Fibroblast of the conjunctiva (primary cell): ENCODE results near the gene ELFN1.

Experiments used
- DNase-seq: peaks from one replicate; pipeline ENCODE4 v3.0.0-alpha.2; 2010; ENCODE audit warnings: low read depth

Gene ELFN1

DNA sequence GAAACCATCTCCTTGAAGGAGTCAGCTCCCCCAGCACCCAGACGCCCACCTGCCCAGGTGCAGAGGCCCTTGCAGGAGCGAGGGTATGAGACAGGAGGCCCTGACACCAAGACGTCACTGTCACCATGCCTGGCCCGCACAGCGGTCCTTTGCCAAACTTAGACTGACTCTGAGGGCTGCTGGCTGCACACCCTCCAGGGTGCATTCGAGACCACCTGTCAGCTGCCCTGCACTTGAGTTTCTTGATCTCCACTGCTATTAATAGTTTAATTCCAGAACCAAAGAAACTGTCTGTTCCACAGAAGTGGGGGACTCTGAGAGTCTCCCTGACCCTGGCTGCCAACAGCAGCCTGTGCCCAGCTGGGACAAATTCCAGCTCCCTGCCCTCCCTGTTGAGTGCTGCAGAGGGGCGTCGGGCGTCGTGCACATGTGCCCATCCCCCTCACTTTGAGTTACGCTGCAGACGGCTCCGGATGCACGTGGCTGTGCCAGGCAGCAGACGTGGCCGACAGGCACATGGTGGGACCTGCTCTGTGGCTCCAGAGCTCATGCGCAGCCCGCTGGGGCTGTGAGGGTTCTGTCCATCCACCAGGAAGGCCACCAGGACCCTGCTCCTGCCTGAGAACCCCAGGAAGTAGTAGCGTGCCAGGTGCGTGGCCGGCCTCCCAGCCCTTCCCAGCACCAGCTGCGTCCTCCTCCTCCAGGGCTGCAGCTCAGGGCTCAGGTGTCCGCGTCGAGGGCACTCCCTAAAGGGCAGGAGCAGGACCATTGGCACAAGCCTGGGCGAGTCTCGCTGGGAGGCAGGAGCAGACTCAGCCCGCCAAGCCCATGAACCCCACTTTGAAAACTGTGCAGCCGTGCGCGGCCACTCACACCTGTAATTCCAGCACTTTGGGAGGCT, 24.8 kb downstream of the ELFN1 start:
- no peak for DNase-seq

DNA sequence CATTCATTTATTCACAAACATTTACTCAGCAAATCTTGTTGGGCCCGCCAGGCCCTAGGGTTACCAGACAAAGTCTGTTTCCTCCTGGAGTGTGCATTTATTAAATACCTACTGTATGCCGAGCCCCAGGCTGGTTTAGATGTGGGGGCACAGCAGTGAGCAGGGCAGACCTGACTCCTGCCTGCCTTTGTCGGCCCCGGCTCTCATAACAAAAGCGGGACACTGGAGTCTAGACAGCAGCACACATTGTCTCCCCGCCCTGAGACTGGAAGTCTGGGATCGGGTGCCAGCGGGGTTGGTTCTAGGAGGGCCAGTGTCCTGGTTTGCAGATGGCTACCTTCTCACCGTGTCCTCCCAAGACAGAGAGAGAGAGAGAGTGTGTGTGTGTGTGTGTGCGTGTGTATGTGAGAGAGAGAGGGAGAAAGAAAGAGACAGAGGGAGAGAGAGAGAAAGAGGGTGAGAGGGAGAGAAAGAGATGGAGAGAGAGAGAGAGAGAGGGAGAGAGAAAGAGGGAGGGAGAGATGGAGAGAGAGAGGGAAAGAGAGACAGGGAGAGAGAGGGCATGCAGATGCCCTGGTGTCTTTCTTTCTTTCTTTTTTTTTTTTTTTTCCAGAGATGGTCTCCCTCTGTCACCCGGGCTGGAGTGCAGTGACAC, 25.9 kb downstream of the ELFN1 start:
- DNase-seq = no peak

DNA sequence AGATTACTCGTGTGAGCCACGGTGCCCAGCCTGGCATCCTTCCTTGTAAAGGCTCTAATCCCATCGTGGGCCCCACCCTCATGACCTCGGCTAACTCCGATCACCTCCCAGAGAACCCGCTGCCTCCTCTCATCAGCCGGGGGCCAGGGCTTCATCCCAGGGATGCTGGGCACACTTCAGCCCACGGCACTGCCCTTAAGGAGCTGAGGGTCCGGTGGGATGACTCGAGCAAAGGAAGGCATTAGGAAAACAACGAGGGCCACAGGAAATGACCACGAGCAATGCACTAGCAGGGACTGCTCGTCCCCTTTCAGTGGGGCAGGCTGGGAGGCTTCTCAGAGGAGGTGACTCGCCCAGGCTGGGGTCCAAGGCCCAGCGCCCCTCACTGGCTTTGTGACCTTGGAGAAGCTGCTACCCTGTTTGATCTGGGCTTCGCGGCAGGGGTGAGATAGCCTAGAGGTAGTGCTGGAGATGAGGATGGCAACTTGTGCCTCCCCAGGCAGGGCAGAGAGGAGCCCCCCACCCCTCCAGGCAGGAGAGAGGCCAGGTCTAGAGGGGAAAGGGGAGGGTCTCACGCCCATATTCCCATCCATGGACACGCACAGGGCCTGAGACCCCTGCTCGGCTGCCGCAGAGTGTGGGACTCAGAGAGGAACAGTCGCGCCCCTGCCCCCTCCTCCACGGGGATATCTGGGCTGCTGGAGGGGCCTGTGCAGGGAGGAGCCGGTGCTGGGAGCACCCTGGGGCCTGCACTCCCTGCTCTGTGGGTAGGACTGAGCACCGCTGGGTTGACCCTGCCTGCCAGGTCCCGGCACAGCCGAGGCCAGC, 26.8 kb downstream of the ELFN1 start:
- DNase-seq = no peak

DNA sequence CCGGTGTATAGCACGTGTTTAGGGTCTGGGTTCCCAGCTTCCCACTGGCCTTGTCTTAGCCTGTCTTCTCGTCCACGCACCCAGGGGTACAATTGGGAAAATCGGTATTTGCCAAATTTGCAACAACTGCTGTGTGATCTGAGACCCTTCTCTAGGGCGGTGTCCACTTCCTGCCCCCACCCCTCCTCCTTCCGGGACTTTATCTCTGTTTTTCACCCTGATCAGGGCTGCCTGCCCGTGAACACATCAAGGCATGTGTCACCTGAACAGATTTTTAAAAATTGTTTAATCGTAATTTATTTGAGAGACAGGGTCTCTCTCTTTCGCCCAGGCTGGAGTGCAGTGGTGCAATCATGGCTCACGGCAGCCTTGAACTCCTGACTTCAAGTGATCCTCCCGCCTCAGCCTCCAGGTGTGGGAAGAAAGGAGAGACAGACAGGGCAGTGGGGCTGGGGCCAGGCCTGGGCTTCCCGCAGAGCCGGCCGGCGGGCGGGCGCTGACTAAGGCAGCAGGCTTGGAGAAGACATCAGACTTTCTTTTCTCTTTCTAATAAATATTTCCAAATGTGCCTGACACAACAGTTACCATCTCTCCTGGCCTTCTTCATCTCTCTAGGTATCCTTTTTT, 27.5 kb downstream of the ELFN1 start:
- DNase-seq = no peak

DNA sequence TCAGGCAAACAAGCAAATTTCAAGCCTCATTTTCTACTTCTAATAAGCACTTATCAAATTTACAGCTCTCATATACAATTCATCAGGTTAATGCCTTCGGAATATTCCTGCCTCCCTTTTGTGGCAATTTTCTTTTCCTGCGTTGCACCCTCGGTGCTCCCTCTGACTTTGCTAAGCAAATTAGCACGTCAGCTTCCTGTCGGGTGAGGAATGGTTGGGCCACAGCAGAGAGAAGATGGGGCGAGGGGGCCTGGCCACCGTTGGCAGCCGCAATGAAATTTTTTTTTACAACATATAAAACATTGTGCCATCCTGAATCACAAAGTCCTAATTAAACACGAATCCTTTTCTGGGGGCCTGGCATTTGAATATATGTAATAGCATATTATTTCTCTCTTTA, 28.1 kb downstream of the ELFN1 start:
- DNase-seq = no peak

DNA sequence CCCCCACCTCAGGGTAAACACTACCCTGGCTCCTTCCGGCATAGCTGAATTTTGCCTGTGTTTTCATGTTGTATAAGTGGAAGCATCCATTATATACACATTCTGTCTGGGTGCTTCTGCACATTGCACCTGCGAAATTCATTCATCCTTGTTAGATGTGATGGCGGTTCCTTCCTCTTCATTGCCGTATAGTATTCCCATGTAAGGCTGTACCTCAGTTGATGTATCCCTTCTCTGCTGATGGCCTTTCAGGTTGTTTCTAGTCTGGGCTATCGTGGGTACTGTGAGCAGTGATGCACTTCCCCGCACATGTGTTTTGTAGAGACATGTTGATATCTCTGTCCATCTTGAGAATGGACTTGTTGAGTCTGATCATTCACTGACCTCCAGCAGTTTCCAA, 28.9 kb downstream of the ELFN1 start:
- no peak for DNase-seq

DNA sequence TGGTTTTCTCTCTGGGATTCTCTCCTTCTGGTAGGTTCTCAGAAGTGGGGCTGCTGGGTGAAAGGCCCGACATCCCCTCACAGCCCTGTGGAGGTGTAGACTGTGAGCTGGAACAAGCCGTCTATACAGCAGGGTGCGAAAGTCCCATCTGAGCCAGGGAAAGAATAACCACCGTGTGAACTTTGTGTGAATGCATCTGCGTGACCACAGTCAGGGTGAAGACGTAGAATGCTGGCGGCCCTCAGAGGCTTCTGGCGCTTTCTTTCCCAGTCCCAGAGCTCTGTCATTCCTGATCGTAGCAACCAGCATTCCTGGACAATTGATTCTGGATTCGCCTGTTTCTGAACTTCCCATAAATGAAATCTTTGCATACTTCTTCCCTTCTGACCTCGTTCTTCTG, 30.0 kb downstream of the ELFN1 start:
- no peak for DNase-seq

DNA sequence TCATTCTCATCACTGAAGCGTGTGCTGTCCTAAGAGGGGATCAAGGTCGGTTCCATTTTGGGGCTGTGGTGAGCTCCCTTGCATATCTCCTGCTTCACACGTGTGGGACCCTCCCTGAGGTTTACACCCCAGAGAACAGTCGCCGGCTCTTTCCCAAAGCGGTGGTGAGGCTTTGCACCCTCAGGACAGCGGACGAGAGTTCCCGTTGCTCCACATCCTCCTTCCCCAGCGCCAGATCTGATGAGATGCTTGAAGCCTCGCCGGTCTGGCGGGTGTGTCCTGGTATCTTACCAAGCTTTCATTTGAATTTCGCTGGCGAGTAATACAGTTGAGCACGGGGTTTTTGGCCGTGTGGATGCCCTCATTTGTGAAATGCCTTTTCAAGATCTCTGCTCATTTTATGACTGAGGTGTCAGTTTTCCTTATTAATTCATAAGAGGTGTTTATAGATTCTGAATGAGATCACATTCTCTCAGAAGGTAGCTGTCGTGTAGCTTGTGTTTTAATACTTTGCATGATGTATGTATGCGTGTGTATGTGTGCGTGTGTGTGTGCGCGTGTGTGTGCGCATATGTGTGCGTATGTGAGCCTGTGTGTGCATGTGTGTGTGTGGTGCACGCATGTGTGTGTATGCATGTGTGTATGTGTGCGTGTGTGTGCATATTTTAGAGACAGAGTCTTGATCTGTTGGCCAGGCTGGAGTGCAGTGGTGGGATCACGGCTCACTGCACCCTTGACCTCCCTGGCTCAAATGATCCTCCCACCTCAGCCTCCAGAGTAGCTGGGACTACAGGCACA, 30.7 kb downstream of the ELFN1 start:
- no peak for DNase-seq

DNA sequence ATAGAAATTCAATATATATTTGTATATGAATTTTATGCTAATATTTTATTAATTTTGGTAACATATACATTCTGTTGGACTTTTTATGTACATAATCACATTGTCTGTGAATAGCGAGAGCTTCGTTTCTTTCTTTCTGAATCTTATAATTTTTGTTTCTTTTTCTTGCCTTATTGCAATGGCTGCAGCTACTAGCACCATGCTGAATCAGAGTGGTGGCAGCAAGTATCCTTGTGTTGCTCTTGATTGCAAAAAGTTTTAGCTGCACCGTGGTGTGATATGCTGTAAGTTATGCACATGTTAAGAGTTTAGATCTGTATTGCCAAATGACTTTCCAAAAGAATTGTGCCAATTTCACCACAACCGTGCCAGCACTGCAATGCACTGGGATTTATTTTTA, 32.6 kb downstream of the ELFN1 start:
- no peak for DNase-seq

DNA sequence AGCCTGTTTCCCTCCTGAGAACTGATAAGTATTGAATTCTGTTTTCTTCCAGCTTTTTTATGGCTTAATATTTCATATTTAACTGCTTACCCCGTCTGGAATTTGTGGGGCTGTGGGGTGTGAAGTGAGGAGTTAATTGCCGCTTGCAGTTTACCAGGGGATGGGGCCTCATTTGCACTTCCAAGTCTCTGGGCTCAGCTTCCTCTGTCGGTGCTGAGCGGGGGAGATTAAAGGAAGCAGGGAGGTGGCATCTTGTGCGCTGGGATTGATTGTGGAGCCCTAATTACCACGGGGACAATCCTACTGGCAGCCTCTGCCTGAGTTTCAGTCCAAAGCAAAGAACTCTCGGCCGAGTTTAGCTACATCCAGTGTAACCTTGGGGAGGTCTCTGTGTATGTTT, 33.4 kb downstream of the ELFN1 start:
- DNase-seq = no peak

DNA sequence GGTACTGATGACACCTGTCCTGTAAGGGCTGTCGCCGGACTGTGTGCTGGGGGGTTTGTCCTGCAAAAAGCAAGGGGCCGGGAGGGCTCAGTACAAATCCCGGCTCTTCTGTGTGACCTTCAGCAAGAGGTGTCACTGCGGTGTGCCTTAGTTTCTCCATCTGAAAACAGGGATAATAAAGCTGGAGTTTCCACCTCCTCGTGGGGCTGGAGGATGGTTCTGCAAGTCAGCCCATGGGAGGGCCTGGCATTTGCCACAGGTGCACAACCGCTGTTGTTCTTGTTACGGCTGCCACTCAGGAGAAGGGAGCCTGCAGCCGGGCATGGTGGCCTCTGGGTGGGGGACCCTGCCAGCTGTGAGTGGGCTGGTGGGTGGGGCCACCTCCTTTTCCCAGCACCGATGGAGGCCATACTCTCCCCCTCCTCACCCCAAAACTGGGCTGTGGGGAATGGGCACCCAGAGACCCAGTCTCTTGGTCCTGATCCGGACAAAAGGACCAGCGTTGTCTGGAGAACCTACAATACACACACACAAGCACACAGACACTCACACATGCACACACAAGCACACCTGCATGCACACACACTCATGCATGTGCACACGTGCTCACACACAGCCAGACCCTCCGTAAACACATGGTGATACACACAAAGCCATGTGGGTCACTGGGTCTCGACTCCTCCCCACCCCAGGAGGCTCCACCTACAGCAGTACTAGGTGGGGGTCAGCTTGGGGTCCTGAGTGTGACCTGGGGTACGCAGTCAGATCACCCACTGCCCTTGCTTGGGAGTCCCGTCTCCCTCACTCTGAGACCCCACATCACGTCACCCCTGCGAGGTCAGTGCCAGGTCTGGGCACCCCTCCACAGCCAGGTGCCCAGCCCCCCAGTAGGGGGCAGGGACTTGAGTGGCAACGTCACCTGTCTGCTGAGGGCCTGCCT, 34.1 kb downstream of the ELFN1 start:
- no peak for DNase-seq

DNA sequence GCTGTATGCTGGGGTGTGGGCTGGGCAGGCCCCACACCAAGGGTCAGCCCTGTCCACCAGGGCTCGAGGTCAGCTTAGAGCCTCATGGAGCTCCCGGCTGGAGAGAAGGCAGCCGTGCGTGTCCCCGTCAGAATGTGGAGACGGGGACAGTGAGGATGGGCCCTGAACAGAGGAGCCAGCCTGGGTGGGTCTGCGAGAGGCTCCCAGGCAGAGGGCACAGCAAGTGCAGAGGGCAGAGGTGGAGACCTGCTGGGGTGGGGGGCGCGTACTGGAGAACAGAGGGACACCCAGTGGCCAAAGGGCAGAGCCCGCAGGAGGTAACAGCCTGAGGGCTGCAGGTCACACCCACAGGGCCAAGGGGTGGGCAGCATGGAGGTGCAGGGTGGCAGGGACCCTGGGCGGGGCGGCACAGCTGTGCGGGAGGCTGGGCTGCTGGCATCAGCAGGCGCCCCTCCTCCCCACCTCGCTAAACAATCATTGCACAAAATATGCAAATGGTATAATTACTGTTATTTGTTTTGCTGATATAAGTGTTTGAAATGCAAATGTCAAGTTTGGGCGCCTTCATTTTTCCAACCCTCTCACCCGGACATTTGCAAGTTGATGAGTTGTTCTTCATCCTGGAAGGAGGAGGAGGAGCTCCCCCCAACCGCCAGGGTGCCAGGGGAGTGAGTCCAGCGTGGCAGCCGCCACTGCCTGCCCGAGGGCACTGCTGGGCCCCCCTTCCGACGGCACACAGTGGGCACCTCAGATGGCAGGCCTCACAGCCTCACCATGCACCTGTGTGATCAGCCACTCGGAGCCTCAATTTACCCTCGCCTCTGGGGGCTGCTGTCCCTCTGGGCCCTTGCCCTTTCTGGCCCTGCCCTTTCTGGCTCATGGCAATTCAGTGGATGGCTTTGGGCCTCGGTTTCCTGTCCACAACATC, 35.0 kb downstream of the ELFN1 start:
- DNase-seq = no peak

DNA sequence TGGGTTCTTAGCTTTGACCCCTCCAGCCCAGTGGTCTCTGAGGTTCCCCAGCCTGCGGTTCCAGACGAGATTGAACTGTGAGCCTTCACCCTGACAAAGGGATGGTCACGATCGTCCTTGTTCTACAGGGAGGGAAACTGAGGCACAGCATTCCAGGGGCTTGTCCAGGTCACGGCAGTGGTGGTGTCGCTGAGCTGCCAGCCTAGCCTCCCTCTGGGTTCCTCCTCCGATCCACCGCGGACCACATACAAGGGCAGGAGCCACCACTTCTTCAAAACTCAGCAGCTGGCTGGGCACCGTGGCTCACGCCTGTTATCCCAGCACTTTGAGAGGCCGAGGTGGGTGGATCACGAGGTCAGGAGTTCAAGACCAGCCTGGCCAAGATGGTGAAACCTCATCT, 35.8 kb downstream of the ELFN1 start:
- no peak for DNase-seq

DNA sequence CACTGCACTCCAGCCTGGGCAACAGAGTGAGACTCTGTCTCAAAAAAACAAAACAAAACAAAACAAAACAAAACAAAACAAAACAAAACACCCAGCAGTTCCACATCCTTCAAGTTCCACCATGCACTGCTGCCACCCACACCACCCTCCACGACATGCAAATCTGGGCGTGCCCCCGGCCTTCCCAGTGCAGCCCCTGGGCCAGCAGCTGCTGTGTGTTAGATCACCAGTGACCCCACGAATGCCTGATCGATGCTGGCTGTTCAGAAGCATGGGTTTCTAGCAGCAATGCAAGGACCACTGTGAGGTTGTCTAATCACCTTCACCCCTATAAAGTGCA, 36.3 kb downstream of the ELFN1 start:
- no peak for DNase-seq

DNA sequence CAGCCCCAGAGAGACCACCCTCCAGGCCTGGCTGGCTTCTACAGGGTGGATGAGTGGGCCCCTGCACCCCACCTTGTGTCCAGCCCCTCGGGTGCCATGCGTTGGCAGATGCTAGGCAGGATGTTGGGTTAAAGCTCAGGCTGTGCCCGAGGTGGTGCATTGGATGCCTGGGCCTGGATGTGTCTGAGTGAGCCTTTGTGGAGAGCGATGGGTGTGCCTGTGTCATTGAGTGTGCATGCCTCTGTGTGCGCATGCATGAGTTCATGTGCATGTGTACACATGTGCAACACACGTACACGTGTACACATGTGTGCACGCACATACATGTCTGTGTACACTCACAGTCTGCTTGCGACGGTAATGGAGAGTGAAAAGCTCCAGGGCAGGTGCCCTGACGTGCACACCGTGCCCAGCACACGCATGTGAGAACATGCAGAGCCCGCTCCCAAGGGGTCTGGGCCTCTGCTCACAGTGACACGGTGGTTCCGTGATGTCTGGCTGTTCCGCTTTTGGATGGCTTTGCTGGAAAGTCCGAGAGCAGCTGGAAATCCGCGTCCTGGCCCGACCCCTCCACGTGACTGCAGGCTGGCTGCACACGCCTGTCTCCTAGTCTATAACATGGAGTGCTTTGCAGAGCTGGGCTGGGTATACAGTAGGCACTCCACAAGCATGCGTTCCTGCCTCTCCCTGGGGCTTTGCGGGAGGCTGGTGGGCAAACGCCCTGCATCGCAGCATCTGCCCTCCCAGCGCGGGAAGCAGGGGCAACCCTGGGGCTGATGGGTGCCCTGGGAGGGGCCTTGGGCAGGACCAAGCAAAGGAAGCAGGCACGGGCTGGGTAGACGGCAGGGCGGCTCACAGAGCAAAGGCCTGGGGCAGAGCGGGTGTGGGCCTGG, 36.9 kb downstream of the ELFN1 start:
- DNase-seq = no peak

DNA sequence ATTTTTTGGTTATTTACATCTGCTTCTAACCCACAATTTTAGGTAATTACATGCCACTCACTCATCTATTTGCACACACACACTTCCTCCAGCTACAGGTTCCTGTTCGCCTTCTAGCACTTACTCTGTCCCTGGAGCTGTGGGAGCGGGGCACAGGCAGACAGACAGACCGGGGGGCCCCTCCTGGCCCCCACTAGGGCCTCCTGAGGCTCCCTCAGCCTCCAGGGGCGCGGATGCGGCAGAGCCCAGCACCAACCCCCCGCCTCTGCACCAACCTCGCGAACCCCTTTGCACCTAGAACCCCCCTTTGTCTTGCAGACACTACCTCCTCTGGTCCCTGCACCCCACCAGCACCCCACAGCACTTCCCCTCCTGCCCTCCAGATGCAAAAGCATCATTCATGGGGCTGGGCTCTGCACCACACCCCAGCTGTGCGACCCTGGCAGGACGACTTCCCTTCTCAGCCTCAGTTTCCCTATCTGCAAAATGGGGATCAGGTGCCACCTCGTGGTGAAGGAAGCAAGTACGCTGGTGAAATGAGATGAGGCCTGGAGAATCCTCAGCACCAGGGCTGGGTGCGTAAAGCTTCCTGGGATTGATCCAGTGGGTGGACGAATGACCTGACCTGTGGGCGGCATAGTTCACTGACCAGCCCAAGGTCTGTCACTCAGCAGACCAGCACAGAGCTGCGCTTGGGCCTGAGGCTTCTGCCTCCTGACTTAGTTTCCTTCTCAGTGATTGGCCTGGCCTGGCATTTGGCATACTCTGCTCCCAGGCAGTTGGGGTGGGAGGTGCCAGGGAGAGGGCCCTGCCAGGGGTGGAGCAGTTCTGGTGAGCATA, 37.9 kb downstream of the ELFN1 start:
- no peak for DNase-seq

DNA sequence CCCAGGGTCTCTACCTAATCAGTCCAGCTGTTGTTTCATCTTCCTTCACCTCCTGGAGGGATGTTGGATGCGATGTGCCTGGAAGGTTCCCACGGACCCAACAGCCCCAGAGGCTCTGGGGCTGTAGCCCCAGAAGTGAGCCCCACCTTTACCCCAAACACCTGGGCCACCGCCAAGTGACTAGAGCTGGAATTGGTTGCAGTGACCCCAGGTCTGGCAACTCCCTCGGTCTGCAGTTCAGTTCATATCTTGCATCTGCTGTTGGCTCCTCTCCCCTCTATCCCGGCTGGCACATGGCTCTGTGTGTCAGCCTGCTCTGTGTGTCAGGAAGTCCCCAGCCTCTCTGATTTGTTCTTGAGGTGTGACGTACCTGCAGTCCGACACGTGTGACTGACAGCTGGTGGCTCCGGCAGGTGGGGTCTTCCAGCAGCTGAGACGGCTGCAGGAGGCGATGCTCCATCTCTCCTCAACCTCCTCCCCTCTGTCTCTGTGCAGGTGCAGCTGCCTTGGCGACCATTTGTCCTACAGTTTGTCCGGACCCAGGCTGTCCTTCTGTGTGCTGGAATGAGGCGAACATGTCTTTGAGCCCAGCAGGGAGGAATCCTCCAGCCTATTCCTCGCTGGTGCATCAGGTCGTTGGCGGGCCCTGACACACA, 38.6 kb downstream of the ELFN1 start:
- DNase-seq = no peak
